HG03571 (cell line): Measurements from ENCODE around the gene BTG2.
"Not testable (repeated sequence)": the region's sequence is repeated elsewhere in the genome, so short reads cannot be mapped to it uniquely, and the experiment has no call there.

Experiments
- ATAC-seq: cut with Tn5 transposase; IDR thresholded peaks from one replicate; pipeline ENCODE4 v1.9.1; 2021; ENCODE audit not compliant: unreplicated experiment

The BTG2 gene

DNA sequence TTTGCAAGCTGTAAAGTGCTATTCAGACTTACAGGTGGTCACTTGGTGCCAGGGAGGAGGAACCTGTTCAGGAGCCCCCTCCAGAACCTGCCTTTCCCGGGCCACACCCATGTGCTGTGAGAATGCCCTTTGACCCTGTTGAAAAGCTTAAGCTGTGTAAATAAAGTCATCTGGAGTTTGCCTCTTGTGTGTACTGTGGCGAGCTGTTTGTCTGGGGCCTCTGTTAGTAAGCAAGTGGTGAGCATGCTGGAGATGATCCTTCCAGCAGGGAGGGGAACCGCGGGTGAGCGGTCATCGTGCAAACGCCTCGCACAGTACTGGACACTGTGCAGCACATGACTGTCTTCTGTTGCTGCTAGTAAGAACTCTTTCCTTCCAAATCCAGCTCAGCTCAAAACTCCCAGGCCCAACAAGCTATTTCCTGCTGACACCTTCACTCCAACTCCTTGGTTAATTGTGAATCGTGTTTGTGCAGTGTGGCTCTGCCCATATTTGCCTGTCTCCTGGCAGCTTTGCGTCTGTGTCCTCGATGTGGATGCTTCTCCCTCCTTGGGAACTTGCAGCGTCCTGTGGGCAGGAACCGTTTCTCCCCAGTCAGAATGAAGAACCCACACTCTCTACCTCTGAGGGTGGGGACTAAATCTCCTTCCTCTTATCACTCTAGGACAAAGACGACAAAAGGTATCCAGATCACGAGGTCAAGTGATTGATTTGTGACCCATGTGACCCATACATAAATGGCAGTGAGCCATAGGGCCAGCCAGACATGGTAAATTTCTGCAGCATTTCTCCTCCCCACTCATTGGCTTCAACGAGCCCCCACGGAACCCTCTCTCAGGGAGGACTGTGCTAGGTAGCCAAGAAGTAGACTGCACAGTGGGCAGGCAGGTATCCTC is 13.9 kb upstream of the BTG2 start:
- ATAC-seq, result no peak

DNA sequence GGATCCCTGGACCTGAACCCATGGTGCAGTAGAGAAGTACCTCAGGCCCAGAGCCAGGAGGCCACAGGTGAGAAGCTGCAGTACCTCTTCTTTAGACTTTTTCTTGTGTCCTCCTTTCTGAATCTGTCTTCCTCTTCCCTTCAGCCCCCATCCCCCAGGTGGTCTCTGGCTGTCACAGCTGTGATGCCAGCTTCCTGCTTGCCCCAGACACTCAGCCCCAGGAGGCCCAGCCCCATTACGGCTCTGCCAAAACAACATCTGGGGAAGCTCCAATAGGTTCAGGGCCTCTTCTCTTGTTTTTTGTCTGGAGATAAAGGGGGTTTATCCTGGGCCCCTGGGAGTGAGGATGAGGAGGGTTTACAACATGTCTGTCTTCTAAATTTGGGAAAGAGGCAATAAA is 9.5 kb upstream of the BTG2 start:
- no peak for ATAC-seq

DNA sequence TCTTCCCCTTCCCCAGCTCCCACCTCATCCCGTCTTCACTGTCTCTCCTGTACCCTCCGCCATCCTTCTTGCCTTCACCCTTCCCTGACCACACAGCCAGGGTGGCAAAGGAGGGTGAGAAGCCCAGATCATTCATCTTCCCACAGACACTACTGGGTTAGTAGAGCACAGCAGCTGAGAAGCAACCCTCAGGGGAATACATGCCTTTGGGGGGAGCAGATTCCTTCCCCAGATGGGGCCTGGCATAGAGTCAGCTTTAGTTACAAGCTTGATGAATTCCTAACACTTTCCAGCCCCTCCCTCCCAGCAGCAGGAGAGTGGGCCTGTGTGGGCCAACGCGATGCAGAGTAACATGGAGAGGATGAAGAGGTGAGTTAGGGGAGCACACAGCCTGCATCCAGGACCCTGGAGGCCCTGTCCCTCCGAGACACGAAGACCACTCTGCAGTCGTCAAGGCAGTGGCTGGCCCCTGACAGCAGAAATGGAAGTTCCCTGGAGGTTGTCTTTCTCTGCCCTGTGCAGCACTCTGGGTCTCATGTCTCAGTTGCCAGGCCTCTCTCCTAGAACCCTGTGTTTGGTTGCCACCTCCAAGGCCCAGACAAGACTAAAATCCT is 8.8 kb upstream of the BTG2 start:
- no peak for ATAC-seq

- ATAC-seq, result no peak
Observed at GRCh38 chr1:203299169-203299568, 6.2 kb upstream of the BTG2 start.

- not testable (repeated sequence) for ATAC-seq
Observed at GRCh38 chr1:203299719-203300429, 5.4 kb upstream of the BTG2 start.

DNA sequence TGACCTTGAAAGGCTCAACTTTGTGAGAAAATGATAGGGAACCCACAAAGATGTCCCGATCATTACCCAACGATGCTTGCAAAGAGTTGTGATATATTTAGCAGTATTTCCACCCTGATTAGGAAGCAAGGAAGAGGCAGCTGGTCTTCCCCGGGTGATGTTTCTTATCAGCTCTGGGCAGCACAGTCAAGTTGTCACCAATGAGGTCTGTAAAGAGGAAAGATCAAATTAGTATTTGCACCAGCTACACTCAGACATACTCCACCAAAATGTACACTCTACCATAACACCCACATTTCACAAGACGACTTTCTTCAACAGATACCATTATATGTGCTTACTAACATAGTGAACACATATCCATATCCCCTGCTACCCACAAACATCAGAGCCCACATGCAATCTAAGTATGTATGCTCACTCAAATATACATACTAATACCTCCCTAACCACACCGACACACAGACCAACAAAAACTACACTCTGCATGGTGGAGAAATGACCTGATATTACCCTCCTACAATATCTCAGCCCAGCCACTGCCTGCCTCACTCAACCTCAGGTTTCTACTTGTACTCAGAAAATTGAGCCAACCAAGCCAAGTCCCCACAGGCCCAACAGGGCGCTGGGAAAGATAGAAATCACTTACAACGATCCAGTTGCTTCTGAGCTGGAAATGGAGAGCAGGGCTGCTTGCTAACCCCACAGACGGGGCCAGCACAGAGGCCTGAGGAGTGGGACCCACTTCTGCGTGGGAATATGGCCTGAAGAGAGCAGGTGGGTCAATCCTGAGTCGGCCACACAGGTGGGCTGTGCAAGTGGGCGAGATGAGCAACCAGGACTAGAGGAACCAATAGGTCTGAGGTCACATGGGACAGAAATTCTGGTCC is 4.6 kb upstream of the BTG2 start:
- no peak for ATAC-seq

DNA sequence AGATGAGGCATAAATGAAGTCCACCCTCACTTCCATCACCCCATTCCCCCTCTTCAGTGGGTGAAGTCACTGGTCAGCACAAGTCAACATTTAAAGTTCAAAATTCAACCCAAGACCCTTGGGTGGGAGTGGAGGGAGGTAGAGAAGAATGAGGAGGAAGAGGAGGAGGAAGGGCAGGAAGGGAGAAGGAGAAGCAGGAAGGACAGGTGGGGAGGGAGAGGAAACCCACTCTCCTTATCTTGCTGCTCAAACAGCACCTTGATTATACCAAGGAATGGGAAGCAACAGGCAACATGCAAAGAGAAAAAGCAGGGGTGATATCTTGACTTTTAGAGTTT is 4.0 kb upstream of the BTG2 start:
- no peak for ATAC-seq

- ATAC-seq, result no peak
Observed at GRCh38 chr1:203302456-203302855, 2.9 kb upstream of the BTG2 start.

GRCh38 chr1:203302894-203303293 is 2.4 kb upstream of the BTG2 start:
- ATAC-seq, result no peak

DNA sequence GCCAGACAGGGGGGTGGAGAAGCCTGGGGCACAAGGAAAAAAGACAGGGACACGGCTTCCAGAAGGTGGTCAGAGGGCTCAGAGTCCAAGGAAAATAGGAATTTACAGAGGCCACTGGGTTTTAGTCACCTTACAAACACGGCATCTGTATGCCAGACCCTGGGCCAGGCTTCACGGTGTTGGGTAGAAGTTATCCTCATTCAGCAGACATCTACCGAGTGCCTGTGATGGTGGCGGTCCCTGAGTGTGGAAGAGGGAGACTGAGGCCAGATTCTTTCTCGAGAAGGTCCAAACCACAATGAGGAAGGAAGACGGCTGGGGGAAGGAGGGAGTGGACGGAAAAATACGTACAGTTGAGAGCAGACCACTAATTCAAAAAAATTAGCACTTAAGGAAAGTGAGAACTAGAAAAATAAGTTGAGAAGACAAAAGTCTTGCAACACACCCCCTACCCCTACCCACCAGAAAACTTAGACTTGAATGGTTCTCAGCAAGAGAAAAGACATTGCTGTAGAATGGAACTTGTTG is 864 bp upstream of the BTG2 start:
- no peak for ATAC-seq

- peak; percentile 8 for ATAC-seq
Observed at GRCh38 chr1:203305809-203306088, 430 bp downstream of the BTG2 start.

DNA sequence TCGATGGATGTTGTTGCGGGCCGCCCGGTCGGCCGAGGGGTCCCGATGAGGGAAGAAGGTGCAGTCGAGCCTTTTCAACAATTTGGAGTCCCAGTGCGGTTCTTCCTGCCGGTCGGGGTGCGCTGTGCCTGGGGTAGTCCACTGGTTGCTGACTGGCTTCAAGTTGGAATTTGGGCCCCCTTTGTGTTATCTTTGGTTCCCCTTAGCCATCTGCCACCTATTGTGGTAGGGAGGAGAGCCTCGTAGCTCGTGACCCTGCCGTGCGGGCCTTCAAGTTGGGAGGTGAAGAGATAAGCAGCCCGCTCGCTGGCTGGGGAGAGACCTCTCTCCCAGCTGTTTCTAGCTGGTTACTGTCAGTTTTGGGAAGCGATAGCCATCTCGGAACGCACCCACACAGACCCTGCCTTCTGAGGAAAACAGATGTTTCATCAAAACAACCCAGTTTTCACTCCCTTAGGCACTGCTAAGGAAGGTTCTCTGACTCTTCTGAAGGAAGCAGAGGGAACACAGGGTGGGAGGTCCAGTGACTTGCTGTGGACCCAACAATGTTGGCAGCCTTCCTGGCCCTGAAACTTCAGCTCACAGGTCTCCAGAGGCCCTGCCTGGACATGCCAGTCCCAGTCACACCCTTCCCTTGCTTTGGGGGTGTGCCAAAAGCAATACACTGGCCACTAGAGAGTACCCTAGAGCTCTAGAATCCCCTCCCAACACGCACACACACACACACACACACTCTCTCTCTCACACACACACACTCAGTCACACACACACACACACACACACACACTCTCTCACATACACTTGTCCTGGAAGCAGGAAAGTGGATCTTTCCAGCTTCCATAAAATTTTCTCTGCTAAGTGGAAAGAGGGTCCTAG is 1.0 kb downstream of the BTG2 start:
- ATAC-seq, result no peak

DNA sequence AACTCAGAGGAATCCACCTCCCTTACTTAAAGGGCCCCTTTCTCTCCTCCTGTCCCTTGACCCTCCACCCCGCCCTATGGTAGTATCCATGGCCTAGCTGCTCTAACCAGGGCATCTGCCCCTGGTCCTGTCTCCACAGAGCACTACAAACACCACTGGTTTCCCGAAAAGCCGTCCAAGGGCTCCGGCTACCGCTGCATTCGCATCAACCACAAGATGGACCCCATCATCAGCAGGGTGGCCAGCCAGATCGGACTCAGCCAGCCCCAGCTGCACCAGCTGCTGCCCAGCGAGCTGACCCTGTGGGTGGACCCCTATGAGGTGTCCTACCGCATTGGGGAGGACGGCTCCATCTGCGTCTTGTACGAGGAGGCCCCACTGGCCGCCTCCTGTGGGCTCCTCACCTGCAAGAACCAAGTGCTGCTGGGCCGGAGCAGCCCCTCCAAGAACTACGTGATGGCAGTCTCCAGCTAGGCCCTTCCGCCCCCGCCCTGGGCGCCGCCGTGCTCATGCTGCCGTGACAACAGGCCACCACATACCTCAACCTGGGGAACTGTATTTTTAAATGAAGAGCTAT is 1.7 kb downstream of the BTG2 start:
- ATAC-seq, result no peak

- ATAC-seq, result no peak
Observed at GRCh38 chr1:203307641-203308126, 2.4 kb downstream of the BTG2 start.

DNA sequence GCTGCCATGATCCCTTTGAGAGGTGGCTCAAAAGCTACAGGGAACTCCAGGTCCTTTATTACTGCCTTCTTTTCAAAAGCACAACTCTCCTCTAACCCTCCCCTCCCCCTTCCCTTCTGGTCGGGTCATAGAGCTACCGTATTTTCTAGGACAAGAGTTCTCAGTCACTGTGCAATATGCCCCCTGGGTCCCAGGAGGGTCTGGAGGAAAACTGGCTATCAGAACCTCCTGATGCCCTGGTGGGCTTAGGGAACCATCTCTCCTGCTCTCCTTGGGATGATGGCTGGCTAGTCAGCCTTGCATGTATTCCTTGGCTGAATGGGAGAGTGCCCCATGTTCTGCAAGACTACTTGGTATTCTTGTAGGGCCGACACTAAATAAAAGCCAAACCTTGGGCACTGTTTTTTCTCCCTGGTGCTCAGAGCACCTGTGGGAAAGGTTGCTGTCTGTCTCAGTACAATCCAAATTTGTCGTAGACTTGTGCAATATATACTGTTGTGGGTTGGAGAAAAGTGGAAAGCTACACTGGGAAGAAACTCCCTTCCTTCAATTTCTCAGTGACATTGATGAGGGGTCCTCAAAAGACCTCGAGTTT is 3.1 kb downstream of the BTG2 start:
- no peak for ATAC-seq

GRCh38 chr1:203308923-203309331 is 3.6 kb downstream of the BTG2 start:
- no peak for ATAC-seq

DNA sequence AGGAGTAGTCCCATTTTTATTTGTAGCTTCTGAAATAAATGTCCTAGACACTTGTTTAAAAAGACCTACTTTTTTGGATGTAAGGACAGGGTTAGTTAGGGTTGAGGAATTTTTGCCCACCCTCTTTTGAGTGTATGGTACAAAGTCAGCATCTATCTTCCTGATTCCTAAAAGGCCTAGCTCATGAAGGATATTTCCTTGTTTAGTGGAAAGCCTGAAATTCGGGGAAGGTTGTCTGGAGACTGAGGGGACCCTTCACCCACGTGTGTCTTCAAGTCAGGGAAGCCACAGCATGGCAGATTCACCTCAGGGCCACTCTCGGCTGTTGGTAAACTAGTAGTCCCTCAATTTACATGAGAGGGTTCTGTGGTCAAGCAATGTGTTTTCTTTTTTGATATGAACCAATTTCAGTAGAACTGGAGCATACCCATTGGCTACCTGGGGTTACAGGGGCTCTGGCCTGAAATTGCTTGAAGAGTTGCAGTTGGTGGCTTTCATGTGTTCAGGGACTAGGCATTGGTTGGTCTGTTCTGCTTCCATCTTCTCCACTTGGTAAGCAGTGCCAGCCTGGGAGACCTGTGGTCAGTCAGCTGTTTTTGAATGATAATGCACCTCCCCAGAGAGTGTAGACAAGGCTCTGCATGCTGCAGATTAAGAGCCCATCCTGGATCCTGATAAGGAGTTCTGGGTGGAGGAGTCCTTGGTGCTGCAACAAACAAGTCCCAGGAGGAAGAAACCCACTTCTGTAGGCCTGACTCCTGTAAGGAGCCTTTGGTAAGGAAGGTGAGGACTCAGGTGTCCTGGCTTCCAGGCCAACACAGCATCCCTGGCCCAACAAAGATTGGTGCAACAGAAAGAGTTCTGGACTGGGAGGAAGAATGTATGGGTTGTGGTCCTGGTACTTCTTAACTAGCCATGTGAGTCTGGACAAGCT is 6.3 kb downstream of the BTG2 start:
- ATAC-seq, result no peak
